ENCODE measurements around the gene NDUFB8. TPM values are rescaled to one million over a fixed set of nuclear protein-coding genes. Genes with fewer than 3 reads are reported as not detected.
A peak's percentile ranks its signal among the peaks of the same experiment; 100 is the strongest.
"Not testable (repeated sequence)": the region's sequence is repeated elsewhere in the genome, so short reads cannot be mapped to it uniquely, and the experiment has no call there.

NDUFB8 gene
- 123 TPM for total RNA-seq
- long read RNA-seq, transcript NDUFB8-201 (5 exons, 671 nt): major isoform, 38 of 81 reads
- long read RNA-seq, transcript NDUFB8-205 (4 exons, 829 nt): minor isoform, 20 of 81 reads
- long read RNA-seq, partial matches to known transcripts: 10 of 81 reads
- long read RNA-seq, other reads (novel, unspliced or antisense): 7 of 81 reads

DNA sequence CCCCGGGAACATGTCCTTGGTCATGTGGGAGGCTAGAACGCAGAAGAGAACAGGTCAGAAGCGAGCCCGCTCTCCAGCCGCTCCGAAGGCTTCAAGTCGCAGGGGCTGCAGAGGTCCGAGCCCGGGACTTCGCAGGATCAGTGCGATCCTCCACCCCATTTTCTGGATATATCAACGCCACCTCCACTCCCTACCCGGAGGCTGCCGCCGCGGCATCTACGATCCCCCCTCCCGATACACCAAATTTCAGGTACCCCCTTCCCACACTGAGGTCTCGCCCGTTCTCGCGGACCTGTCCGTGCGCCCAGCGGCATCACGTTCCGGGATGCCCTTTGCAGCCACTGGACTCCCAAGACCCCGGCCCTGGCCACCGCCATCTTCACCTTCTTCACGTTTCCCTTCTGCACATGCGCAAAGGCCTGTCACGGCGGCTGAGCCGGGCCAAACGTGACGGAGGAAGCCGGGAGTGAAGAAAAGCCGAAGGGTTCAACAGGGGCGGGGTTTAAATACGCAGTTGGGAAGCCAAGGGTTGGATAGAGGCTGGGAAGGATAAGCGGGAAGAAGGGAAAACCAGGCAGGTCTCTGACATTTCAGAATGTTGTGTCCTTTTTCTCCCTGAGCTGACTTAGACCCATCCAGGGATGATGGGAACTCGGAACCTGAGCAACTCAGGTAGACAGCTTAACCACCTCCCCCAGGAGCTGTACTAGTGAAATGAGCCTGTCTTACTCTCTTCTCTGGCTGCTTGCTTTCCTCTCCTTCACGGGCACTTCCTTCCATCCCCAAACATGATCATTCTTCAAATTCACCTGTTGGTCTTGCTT, at the start of gene NDUFB8:
NDUFB8 (minus strand) TSS at position 397 of the 824 bp plus-strand sequence; CDS start at position 377, 20 bp downstream.
- DNase-seq (ENCODE audit: low spot score): peak; percentile 97

DNA sequence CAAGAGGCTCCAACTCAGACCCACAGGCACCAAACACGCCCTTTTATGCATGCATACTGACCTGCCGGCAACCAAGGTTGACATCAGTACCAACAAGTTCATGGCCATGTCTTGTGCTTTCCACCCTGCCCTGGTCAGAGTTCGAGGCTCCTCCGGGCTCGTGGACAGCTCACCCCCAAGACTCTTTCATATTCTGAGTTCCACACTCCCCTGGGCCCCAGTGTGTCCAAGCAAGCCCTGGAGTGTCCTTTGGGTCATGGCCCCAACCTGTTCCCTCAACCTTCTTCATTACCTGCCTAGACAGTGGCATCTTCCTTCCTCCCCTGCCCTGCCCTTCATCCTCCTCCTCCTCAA, 46.6 kb upstream of the NDUFB8 start:
- no peak for DNase-seq (ENCODE audit: low spot score)

DNA sequence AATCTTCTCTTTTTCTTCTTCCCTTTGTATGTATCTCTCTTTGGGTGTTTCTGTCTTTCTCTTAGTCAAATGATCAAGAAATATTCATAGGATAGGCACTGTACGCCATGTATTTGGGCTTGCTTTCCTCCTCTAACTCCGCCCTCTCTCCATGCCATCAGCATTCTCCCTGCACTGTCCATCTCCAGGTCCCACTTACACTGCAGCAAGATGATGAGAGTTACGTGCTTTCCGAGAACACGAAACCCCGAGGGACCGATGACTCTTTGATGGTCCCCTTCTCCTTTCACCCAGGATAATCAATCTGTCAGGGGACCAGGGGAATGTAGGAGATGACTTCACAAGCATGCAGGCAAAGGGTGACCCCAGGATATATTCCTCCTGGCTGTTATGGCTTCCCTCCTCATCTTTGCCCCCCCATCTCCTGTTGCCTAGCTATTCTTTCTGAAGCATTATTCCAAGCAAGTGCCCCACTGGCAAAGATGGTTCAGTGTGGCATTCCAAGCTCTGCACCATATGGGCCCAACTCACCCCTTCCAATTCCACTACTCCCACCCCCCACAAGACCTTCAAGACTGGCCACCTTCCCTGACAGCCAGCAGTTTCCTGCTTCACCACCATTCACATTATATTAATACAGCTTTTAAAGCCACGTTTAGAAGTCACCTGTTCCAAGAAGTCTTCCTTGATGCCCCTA, 46.1 kb upstream of the NDUFB8 start:
- DNase-seq (ENCODE audit: low spot score): no peak

DNA sequence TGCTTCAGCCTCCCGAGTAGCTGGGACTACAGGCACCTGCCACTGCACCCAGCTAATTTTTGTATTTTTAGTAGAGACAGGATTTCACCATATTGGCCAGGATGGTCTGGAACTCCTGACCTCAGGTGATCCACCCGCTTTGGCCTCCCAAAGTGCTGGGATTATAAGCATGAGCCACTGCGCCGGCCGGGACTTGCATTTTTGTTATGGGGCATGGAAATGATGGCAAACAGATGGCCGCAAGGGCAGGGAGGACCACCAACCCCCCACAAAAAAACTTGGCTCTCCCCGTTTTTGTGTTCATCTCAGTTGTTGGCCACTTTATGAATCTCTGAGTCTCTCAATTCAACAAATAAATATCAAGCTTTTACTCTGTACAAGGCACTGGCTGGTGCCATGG, 45.5 kb upstream of the NDUFB8 start:
- not testable (repeated sequence) for DNase-seq (ENCODE audit: low spot score)

DNA sequence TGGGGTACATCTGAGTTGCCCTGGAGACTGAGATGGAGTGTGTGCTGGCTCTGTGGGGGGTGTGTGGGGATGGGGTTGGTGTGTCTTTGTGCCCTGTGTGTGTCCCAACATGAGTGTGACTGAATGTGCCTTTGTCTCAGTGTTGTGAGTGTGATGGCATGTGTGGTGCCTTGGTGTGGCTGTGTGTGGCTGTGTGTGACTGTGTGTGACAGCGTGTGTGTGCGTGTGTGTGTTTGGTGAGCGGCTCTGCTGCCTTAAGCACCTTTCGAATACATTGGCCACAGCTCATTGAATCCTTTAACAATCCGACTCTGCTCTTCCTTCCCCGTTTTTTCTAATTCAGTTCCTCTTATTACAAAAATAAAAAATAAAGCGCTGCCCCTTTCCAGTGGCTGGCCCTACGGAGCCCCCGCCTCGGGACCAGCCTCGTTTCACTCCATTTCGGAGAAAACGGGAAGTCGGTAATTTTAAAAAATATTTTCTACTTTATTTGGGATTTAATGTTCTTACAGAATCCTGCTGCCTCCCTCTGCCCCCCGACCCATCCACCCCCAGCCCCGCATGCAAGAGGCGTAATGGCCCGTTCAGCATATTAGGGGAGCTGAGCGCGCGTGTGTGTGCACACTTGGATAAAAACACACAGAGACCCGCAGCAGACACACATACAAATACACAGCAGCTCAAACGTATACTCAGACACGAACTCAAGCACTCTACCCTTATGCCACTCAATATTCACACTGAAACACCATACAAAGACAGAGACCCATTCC, 41.6 kb upstream of the NDUFB8 start:
- peak; percentile 69 for DNase-seq (ENCODE audit: low spot score)

DNA sequence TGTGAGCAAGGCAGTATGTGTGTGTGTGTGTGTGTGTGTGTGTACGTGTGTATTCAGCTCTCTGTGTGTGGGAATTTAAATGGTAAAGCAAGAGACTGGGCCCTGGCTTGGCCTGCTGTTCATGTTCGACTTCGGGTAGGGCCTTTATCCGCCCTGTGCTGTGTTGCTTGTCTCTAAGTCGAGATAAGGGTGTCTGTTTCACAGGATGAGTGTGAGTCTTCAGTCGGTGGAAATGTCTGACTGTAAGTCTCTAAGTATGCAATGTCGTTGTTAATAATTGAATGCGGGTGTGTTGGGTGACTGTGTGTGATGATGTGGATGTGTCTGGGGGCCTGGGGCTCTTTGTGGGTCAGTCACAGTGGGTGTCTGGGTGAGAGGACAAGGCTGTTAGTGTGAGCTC, 40.8 kb upstream of the NDUFB8 start:
- DNase-seq (ENCODE audit: low spot score): peak; percentile 22

DNA sequence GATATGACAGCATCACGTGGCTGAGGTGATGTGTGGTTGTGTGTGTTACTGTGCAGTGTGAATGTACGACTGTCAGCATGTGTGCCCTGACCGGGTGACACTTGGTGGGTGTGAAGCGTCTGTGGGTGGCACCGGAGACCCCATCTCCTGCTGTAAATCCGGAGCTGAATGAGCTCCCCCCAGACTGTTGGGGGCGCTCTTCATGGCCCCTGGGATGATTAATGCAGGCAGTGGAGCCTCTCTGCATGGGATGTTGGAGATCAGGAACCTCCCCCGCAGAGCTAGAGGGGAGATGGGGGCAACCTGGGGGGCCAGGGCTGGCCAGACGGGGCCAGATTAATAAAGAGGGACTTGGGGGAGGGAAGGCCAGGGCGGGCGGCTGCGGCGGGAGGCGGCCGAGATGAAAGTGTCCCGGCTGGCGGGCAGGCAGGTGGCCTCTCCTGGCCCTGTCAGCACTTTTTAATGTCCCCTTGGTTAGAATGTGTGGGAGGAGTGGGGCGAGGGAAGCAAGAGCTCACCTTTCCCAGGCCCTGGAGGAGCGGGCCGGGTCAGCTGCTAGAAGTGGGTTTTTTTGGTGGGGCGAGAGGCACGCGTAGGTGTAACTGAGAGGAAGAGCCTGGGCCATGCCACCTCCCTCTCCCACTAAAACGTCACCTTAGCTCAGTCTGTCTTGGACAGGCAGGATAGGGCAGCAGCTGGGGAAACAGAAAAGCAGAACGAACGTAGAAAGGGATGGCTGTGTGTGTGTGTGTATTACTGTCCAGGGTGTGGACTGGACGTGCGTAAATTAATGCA, 40.2 kb upstream of the NDUFB8 start:
- DNase-seq (ENCODE audit: low spot score): peak; percentile 79

GRCh38 chr10:100568912-100569311, 39.2 kb upstream of the NDUFB8 start:
- DNase-seq (ENCODE audit: low spot score): peak; percentile 28

DNA sequence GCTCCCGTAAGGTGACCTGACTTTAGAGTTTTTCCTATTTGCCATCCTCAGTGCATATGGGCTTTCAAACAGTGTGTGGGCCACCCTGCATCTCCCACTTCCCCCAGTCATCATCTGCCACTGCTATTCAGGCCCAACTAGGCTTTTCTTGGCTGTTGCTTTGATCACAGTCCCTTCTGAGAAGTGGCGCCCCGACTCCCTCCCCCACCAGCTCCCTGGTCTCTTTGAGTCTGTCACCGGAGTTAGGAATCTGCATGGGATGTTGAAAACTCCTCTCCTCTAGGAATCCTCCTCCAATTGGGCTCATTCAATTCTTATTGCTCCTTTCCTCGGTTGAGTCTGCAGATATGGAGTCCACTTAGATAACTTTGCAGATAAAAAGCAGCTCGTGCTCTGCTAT, 38.2 kb upstream of the NDUFB8 start:
- DNase-seq (ENCODE audit: low spot score): peak; percentile 28

- DNase-seq (ENCODE audit: low spot score): peak; percentile 76
Measured at GRCh38 chr10:100567249-100567648, 37.6 kb upstream of the NDUFB8 start.

- peak; percentile 30 for DNase-seq (ENCODE audit: low spot score)
Measured at GRCh38 chr10:100566561-100566960, 36.9 kb upstream of the NDUFB8 start.

DNA sequence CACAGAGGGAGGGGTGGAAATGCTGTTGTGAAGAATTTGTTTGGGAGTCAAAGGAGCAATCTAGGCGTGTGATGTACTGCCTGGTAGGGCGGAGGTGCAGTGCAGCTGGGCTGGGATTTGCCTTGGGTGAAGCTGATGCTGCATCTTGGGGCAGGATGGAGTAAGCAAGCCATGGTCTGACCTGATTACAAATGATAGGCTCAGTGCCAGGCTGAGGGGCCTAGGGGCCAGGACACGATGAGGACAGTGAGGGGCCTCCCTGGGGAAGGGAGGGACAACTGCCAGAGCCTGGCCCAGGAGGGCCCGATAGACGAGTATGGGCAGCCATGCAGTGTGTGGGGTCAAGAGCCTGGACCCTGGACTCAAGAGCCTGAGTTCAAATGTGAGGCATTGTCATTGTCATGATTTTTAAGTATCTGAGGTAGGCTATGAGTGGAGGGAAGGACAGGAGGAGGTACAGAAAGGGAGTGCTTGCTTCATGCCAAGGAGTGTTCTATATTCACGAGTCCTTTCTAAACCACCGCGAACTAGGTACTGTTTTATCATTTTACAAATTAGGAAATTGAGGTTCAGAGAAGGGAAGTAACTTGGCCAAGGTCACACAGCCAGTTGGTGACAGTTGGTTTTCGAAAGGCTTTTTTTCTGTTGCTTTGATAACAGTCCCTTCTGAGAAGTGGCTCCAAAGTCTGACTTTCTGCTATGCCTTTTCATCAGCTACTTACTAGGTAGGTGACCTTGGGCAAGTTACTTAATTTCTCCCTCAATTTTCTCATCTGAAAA, 35.7 kb upstream of the NDUFB8 start:
- peak; percentile 62 for DNase-seq (ENCODE audit: low spot score)

GRCh38 chr10:100562008-100562672, 32.5 kb upstream of the NDUFB8 start:
- peak; percentile 88 for DNase-seq (ENCODE audit: low spot score)

- DNase-seq (ENCODE audit: low spot score): no peak
Measured at GRCh38 chr10:100561005-100561404, 31.3 kb upstream of the NDUFB8 start.

DNA sequence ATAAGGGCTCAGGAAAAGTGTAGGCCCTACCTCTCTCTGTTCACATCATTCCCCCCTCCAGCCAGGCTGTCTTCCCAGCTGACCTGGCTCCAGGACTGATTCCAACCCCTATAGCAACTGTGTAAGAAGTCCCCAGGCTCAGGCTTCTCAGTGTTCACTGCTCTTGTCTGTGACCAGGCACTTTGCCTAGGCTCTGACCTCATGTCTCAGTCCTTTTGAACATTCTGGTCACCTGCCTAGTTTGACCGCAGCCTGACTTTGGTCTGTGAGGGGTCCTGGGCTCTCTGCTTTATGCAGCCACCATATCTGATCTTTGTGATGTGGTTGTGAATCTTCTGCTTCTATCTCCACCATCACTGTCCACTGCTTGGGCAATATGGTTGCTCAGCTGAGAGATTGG, 30.6 kb upstream of the NDUFB8 start:
- peak; percentile 62 for DNase-seq (ENCODE audit: low spot score)

GRCh38 chr10:100554902-100555301, 25.2 kb upstream of the NDUFB8 start:
- no peak for DNase-seq (ENCODE audit: low spot score)

DNA sequence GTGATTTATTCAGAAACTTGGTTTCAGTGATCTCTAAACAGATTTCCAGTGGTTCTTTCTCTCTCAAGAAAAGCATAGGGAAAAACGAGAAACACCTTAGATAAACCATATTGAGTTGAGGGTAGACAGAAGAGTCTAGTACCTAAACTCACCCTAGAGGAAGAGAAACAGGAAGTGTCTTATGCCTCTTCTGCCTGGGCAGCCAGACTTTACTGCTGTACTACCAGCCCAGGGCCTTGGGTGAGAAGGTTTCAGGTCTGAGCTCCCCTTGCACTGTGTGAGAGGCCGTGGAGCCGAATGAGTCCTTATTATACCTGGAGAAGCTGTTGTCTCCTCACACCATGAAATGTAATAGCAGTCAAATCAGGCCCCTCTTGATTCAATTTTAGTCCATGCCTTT, 24.3 kb upstream of the NDUFB8 start:
- DNase-seq (ENCODE audit: low spot score): no peak

- DNase-seq (ENCODE audit: low spot score): peak; percentile 47
Measured at GRCh38 chr10:100551738-100552137, 22.1 kb upstream of the NDUFB8 start.

GRCh38 chr10:100551196-100551595, 21.5 kb upstream of the NDUFB8 start:
- peak; percentile 3 for DNase-seq (ENCODE audit: low spot score)
